AG08396 (cell line): ENCODE results near the gene NOS1AP.
"Not testable (repeated sequence)": the region's sequence is repeated elsewhere in the genome, so short reads cannot be mapped to it uniquely, and the experiment has no call there.

Experiments
- DNase-seq: peaks from one replicate; pipeline ENCODE4 v3.0.0; 2012; ENCODE audit warnings: low spot score, mixed read lengths

The NOS1AP gene

DNA sequence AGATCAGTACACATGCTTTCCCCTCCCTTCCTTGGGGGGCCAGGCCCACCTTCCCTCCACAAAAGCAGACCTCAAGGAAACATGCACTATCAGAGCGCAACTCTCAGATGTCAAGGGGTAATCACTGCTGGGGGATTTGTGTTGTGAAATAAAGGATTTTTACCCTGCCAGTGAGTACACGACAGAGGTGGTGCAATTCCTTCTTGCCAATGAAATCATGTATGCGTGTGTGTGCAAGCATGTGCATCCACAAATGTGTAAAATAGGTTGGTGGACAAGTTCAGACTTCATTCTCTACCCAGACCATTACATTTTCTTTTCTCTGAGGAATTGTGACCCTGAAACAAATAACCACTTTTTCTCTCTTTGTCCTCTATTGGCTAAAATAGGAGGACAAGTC lies 9.8 kb upstream of the NOS1AP start:
- DNase-seq: no peak

DNA sequence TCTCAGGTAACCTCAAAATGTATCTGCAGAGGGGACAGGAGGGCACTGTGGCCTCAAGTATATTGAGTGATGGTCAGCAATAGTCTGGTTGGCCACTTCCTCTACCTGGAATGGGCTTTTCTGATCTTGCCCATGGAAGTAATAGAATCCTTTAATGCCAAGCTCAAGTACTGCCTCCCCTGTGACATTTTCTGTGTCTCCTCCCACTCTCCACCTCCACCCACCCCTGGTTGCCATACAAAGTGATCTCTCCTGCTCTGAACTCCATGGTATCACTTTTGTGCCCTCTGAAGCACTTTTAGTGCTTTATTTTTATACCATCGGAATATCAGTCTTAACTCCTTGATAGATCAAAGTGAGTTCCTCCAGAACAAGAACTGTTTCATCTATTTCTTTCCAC lies 9.2 kb upstream of the NOS1AP start:
- no peak for DNase-seq

DNA sequence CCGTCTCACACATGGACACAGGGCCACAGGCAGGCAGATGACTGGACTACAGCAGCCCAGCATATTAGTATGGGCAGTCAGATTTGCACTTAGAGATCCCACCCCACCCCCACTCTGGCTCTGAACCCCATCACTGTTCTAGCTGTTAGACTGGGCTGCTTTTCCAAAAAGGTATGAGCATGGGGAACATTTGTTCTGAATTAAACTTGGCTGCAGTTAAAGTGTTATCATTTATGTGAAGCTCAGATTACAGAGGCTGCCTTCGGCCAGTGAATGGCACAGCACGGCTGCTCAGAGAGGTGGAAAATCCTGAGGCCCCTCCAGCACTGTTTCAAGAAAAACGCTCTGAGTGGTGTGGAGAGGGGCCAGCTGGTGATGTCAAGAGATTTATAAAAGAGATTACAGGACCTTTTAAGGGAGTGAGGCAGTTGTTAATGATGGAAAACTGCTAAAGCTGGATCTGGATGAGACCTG lies 6.9 kb upstream of the NOS1AP start:
- DNase-seq: no peak

DNA sequence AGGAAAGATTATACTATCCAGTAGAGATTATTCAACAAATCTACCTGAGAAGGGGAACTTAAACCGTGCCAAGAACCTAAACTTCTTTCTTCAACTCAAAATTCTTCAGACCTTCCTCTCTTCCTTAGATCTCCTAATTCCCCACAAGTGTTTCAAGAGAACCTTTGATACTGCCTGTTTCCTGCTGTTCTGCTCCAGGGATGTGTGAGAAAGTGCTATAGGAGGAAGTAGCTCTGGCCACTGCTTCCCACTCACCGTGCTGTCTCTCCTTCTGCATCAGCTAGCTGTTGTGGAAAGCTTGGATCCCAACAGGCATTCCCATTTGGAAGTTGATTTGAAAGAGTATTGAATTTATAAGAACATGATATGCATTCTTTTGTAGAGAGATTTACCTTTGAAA lies 4.5 kb upstream of the NOS1AP start:
- DNase-seq: no peak

DNA sequence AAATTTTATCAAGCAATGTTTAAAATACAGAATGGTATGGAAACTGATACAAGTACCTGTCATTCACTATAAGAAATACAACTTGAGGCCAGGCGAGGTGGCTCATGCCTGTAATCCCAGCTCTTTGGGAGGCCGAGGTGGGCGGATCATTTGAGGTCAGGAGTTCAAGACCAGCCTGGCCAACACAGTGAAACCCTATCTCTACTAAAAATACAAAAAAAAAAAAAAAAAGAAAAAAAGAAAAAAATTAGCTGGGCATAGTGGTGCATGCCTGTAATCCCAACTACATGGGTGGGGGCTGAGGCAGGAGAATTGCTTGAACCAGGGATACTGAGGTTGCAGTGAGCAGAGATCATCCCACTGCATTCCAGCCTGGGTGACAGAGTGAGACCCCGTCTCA lies 2.7 kb upstream of the NOS1AP start:
- DNase-seq: not testable (repeated sequence)

DNA sequence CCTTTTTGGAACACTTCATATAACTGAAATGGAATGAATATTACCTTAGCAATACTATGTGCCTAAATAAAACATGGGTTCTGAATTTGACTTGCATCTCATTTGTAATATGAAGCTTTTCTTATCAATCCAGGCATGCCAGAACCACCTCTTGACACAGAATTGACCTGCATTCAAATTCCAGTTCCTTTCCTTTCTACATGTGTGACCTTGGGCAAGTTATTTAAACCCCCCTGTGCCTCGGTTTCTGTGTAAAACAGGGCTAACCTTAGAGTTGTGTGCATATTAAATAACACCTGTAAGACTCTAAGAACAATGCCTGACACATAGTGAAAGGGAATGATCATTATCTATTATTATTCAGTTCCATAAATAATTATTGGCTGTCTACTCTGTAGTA lies 2.0 kb upstream of the NOS1AP start:
- no peak for DNase-seq

DNA sequence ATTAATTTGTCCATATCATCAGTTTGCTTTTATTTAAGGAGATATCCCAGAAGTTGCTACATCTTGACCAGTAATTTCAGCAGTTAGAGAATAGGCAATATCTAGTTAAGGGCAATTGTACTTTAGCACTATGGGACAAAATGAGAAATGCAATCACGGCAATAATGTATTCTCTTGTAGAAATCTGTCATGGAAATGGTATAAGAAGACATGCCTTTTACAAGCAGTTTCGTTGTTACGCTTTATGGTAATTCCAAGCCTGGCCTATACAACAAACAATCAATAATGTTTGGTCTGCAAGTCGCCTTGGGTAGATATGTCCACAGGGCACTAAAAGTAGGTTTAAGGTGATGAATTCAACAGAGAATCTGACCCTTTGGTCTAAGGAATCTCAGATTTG lies 1.2 kb upstream of the NOS1AP start:
- no peak for DNase-seq

DNA sequence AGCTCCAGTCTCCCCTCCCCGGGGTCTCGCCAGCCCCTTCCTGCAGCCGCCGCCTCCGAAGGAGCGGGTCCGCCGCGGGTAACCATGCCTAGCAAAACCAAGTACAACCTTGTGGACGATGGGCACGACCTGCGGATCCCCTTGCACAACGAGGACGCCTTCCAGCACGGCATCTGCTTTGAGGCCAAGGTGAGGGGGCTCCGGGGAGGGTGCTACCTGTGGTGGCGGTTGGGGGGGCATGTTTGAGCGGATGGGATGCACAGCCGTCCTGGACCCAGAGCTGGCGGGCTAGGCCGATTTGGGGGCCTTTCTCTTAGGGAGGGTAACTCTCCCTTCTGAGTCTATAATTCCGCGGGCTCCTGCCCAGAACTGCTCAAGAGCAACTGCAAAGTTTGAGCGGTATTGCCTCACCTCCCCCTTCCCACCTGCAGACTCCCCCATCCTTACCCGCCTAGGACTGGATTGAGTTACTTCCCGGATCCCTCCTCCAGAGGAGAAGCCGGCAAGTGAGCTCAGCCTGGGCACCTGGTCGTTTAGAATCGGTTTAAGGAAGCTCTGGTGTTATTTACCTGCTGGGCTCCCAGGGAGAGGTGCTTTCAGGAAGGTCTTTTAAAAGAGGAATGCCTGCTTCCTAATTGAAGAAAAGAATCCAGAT lies 730 bp downstream of the NOS1AP start:
- no peak for DNase-seq

DNA sequence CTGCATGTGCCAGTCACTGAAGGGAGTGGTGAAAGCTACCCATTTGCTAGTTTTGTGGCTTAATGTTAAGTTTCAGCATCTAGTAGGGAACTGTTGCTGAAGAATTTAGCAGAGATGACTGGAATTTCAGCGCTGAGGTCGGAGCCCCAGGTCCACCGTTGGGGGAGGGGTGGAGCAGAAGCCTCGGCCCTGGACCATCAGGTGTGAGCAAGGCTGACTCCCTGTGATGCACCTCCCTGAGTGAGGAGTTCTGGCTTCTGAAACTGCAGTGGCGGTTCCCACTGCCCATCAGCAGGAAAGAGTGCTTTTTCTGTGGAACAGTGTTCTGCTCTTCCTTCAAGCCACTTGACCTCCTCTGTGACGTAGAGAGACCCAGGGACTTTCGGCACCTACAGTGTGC lies 1.3 kb downstream of the NOS1AP start:
- DNase-seq: no peak

DNA sequence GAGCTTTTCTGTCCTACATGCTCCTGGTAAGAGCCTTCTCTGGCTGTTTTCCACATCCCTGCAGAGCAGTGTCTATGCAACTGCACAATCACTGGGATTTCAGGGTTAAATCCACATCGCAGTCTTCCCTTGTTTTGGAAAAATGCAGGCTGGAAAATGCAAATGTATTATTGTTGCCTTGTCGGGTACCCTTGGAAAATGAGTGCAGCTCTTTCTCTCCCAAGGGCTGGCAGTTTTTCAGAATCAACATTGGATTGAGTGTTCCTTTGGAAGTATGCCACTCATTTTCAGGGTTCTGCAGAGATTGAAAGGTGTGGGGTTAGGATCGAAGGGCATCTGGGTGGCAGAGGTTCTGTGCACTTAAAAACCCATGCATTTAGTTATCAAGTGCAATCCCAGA lies 3.2 kb downstream of the NOS1AP start:
- no peak for DNase-seq

DNA sequence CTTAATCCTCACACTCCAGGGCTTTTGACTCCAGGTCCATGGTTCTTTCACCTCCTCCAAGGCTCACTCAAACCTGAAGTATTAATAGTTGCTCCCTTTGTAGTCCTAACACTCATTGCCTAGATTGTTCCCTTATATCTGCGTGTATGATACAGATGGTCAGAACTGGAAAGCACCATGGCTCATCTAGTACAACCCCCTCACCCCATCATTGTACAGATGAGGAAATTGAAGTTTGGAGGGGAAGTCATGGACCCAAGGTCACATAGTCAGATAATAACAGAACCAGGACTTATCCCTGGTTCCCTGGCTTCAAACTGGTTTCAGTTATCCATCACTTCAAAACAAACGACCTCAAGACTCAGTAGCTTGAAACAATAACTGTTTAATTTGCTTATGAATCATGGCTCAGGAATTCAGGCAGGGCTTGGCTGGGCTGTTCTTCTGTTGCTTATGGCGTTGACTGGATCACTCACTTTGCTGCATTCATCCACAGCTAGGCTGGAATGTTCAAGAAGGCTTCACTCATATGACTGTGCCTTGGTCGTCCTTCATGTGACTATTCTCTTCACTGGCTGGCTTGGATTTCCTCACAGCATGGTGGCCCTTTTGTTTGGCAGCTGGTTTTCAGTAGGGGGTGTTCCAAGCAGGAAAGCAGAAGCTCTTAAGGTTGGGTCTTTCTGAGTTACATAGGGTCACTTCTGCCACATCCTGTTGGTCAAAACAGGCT lies 5.0 kb downstream of the NOS1AP start:
- no peak for DNase-seq

DNA sequence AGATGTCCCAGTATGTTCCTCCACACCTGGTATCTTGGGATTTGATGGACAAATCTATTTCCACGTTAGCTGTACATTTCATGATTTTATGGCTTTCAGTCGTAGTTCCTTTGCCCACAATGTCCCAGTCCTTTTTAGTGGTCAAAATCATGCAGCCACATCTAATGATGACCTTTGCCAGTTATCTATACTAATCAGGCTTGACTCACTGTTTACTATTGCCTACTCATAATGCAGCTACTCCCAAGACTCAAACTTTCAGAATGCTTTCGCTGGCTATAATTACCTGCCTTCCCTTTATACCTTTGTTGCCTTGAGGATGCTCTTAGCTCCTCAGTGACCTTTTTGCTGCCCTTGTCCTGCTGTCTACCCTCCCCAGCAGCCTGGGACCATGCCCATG lies 6.4 kb downstream of the NOS1AP start:
- no peak for DNase-seq

DNA sequence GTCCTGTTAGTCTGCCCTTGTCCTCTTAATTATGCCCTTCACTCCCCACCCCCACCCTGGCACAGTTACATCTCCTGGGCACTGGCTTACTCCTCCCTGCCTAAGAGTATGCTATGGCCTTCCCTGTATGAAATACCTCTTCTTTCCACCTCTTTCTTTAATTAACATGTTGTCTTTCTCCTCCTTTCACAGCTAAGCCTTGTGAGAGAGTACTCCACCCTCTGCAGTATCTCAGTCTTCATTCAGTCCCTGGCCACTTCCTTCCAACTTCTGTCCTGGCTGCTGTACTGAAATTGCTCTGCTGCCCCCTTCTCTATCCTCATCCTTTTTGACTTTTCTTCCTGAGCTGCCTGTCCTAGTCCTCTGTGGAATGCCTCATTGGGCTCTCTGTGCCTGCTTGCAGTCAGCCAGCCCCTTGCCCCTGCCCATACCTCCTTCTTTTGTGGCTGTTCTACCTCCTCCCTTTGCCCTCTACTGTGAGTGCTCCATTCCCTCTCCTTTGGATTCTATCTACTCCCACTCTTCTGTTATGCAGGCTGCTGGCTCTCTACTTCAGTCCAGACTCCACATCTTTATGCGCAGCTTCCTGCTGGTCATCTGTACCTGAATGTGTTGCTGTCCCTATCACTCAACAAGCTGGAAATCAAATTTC lies 8.3 kb downstream of the NOS1AP start:
- no peak for DNase-seq

DNA sequence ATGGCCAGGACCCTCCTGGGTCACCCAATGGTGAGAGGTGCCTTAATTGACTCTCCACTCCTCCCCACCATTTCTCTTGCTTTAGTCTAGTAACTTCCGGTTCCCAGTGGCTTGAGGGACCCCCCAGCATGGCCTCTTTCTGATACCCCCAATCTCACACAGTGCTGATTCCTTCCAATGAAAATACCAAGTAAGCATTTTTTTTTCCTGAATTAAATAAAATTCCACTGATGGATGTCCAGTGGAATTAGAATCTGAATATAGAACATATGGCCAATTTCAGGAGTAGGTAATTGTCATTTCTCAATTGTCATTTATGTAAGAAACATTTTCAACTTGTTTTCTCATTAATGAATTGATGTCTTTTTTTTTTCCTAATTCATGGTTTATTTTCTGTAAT lies 9.5 kb downstream of the NOS1AP start:
- DNase-seq: no peak

DNA sequence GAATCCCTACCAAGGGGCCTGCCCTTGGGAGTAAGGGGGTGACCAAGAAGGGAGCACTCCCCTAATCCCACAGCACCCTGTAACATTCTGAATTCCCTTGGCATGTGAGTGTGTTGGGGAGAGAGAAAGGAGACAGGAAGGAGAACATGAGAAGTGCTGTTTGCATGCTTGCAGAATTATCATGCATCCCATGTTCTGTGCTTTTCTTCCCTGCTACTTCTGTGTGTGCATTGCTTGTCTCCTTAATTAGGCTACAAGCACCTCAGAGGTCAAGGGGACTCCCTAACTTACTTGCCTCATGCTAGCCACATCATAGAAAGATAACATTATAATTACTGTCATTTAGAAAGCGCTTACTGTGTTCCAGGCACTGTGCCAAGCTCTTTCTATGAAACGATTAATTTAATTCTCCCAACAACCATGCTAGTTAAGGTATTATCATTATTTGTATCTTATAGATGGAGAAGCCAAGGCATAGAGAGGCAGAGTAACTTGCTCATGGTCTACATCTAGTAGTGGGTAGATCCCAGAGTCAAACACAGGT lies 11.1 kb downstream of the NOS1AP start:
- no peak for DNase-seq

DNA sequence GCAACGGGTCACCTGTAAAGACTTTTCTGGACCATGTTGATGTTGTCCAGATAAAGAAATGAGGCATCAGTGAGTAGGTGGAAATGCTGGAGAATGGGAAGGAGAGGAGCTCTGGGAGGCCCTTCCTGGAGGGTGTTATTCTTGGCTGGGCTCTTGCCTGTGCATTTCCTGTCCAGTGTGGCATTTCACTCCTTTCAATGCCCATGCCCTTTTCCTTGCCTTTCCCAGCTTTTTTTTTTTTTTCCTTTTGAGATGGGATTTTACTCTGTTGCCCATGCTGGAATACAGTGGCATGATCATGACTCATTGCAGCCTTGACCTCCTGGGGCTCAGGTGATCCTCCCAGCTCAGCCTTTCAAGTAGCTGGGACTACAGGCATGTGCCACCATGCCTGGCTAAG lies 11.8 kb downstream of the NOS1AP start:
- no peak for DNase-seq

DNA sequence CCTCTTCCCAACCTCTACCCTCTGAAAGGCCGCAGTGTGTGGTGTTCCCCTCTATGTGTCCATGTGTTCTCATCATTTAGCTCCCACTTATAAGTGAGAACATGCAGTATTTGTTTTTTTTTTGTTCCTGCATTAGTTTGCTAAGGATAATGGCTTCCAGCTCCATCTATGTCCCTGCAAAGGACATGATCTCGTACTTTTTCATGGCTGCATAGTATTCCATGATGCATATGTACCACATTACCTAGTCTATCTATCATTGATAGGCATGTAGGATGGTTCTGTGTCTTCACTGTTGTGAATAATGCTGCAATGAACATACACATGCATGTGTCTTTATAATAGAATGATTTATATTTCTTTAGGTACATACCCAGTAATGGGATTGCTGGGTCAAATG lies 12.6 kb downstream of the NOS1AP start:
- not testable (repeated sequence) for DNase-seq

DNA sequence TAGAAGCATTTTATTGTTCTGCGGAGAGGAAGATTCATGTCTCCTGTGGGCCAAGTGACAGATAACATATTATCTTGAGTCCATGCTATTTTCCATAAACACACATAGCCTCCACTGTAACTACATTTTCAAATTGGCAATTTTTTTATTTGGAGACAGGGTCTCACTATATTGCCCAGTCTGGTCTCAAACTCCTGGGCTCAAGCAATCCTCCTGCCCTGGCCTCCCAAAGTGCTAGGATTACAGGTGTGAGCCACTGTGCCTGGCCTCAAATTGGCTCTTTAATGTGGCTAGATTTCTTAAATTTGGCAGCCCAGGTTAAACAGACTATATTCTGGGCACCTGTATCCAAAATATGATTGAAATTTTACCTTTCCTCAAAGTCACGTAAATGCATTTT lies 13.8 kb downstream of the NOS1AP start:
- DNase-seq: no peak

DNA sequence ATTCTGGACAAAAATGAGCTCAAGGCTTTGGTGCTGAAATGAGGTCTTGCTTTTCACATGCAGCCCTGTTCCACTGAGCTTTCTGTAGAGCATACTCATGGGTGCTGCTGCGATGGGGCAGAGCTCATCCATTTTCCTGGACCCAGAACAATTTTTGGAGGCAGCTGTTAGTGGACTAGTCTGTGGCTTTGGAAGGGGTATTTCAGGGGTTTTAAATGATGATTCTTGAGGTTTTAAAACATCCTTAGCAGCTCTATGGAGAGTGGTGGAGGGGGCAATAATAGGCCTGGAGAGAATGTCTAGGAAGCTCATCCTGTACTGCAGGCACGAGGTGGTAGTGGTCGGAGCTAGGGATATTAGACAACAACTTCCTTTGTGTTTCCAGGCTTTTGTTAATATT lies 16.5 kb downstream of the NOS1AP start:
- DNase-seq: no peak

DNA sequence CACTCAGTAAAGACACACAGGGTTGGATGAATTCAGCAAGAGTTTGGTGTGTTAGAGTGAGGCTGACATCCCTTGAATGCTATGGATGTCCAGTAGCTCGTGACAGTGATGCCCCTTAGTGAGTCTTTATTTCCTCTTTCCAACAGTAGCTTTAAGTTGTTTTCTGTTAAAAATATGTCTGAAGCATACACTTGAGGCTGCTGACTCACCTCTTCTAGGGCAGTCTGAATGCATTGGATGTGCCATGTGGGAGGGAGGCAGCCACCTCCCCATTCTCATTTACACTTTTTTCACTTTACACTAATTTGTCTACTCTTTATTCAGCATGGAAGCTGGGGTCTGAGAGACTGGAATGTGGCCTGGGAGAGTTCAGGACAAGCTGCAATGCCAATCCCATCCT lies 17.6 kb downstream of the NOS1AP start:
- DNase-seq: no peak

DNA sequence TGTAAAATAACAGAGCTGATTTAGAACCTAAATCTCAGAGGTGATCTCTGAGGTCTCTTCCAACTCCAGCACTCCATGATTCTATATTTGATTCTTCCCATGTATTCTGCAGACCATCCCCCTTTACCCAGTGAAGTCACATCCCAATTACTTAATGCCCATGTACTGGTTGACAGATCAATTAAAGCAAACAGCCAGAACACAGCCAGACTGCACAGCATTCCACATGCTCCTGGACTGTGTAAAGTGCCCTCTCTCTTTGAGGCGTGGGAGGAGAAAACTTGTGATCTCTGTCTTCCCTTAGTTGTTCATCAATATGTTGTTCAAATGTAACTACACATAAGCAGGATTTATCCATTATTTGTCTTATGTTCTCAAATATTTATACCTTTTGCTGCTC lies 18.1 kb downstream of the NOS1AP start:
- DNase-seq: no peak

DNA sequence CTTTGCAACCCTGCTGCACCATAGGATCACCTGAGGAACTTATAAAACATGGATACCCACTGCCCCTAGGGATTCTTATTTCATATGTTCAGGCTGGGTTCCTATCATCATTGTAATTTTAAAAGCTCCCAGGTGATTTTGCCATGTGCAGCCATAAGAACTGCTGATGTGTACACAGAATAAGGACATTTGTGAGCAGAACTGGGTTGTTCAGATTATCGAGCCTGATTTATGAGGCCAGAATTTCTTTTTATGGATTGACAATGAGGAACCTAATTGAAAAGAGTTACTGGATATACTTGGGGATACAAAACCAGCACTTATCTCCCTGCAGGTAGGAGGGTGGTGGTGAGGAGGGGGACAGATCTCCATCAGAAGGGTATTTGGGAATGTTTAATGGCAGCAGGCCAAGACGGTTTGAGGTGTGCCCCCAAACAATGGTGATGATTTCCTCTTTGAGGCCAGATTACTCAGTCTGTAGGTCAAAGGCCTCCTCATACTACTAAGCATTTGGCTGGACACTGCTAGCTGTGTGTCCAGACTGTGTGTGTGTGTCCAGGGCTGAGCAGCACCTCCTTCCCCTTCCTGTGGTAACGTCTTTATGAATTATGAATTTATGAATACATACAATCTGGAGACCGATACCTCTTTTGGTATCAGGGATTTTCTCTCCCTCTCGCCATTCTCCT lies 18.9 kb downstream of the NOS1AP start:
- DNase-seq: no peak

DNA sequence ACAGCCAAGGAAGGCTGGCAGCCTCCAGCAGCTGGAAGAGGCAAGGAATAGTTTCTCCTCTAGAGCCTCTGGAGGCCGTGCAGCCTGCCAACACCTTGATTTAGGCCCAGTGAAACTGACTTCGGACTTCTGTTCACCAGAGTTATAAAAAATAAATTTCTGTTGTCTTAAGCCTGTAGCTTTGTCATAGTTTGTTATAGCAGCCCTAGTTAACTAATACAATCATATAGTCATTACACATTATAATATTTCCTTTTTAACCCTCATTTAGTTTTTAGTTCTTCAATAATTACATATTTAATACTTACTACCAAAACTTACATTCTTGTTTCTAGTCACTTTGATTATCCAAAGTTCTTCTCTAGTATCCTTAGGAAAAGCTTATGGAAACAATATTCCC lies 20.3 kb downstream of the NOS1AP start:
- DNase-seq: no peak
